Mucosa of descending colon (tissue), 3 donors: Measurements from ENCODE around the gene TUBA8. TPM values are rescaled to one million over a fixed set of nuclear protein-coding genes. Genes with fewer than 3 reads are reported as not detected.
"Not testable (repeated sequence)": the region's sequence is repeated elsewhere in the genome, so short reads cannot be mapped to it uniquely, and the experiment has no call there.

Source experiments
- ATAC-seq: fragments of 200-7000 bp; cut with Tn5 transposase; one replicate; pipeline ENCODE4 v1.9.1; 2020; ENCODE audit warnings: mild to moderate bottlenecking, moderate library complexity
- DNase-seq, 3 donors: peaks; one replicate each; pipeline ENCODE4 v3.0.0-alpha.2; 2020
- H3K36me3 ChIP-seq: fragments of 200-600 bp; one replicate; pipeline ENCODE4 v1.8.0; 2021; ENCODE audit warnings: low read depth, mild to moderate bottlenecking
- H3K4me1 ChIP-seq: fragments of 200-600 bp; one replicate; pipeline ENCODE4 v1.8.0; 2021; ENCODE audit warnings: low read depth, mild to moderate bottlenecking
- H3K4me3 ChIP-seq: fragments of 200-600 bp; one replicate; pipeline ENCODE4 v1.8.0; 2021; ENCODE audit warnings: mild to moderate bottlenecking
- H3K9me3 ChIP-seq: fragments of 200-600 bp; one replicate; pipeline ENCODE4 v1.8.0; 2021; ENCODE audit warnings: mild to moderate bottlenecking
- intact Hi-C, 2 donors: fragments of 100-400 bp; cut with DNase I in 1 of 2; cut with micrococcal nuclease in 1 of 2; formaldehyde crosslinking; loops; one replicate each; pipeline versions ENCODE4 v1.11.0 to v1.11.1; 2022; cut with DNase I, micrococcal nuclease
- total RNA-seq, 3 donors: library from RNA; stranded (reverse); fragmentation: NEBNext Ultra II Directional in 2 of 3; extraction: Animal tissue kit (Norgen Biotek cat#: 25700) in 2 of 3; gene quantifications; one replicate each; pipeline versions ENCODE4 v1.2.1 to v1.2.4, GENCODE V29; 2021 to 2023
- TF ChIP-seq, protein P1 (sequence below): fragments of 200-600 bp; IDR thresholded peaks from one replicate; pipeline ENCODE4 v1.8.0; 2022; ENCODE audit warnings: antibody characterized with exemption, mild to moderate bottlenecking
- donor health status: DM: no; HTN: no; CAD: no; lungs with moderate emphysema.
- donor health status: DM: no; HTN: no; CAD: no.
- donor health status: DM: no; HTN: yes; CAD: no.

The TUBA8 gene
- total RNA-seq, 3 donors from 2014 or later, result 2.7 to 4.7 (median 3.3) TPM

DNA sequence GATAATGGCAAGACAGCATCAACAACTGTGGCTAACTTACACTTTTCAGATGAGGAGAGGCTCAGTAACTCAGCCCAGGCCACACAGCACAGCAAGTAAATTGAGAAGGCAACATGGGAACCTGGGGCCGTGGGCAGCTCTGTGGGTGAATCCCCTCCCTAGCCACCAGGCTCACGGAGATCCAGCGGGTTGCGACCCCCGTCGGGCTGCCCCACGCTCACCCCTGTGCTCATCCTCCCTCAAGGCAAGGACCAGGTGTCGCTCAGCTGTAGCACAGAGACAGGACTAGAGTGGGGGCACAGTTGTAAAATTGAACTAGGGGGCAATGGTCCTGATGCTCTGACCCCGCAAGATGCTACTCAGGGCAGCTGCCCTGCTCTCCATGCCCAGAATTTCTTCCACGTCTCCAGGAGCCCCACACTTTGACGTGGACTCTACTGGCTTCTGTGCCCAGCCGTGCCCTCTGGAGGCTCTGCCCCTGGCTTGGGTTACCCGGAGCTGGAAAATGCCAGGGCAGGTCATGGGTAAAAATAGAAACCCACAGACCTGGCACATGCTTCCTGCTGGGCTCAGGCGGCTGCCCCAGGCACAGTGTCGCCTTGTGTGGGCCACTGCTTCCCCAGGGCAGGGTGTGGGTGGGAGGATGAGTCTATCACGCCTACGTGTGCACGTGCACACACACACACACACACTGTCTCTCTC lies 9.0 kb downstream of the TUBA8 start:
- ATAC-seq, result no peak
- Histone ChIP-seq H3K4me3 (no peak overlapping the region), H3K36me3 (no peaks in the 10 kb centered on the region), H3K4me1 (no peaks in the 10 kb centered on the region), H3K9me3 (no peaks in the 10 kb centered on the region)
- TF ChIP-seq, protein P1, sequence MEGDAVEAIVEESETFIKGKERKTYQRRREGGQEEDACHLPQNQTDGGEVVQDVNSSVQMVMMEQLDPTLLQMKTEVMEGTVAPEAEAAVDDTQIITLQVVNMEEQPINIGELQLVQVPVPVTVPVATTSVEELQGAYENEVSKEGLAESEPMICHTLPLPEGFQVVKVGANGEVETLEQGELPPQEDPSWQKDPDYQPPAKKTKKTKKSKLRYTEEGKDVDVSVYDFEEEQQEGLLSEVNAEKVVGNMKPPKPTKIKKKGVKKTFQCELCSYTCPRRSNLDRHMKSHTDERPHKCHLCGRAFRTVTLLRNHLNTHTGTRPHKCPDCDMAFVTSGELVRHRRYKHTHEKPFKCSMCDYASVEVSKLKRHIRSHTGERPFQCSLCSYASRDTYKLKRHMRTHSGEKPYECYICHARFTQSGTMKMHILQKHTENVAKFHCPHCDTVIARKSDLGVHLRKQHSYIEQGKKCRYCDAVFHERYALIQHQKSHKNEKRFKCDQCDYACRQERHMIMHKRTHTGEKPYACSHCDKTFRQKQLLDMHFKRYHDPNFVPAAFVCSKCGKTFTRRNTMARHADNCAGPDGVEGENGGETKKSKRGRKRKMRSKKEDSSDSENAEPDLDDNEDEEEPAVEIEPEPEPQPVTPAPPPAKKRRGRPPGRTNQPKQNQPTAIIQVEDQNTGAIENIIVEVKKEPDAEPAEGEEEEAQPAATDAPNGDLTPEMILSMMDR, result no peak
- intact Hi-C loops, result no loop called here
- no peak for DNase-seq

DNA sequence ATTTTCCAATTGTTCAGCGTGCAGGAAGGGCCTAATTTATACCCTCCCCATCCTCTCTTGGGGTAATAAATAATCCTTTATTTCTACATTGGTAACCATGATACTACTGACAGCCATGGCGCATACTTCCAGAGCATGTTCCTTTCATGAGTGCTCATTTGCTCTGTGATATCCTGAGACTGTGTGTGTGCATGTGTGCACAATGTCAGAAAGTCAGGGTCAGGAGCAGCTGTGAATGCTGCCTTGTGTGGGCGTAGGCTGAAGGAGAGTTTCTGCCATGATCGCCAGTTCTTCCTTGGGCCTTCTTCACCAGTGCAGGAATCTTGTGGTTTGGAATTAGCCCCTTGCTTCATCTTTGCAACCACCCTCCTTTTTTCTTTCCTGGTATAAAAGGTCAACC lies 10.2 kb downstream of the TUBA8 start:
- H3K36me3 ChIP-seq, result no peaks in the 10 kb centered on the region
- DNase-seq, result no peak
- ATAC-seq, result no peak

DNA sequence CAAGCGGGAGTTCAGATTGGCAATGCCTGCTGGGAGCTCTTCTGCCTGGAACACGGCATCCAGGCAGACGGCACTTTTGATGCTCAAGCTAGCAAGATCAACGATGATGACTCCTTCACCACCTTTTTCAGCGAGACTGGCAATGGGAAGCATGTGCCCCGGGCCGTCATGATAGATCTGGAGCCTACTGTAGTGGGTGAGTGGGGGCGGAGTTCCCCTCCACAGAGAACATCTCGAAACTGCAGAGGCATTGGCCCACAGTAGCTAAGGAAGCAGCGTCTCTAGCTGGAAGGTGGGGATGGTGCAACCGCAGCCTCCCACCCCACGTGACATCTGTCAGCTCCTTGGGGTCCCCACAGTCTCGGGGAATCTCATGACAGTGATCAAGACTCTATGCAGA lies 10.9 kb downstream of the TUBA8 start:
- Histone ChIP-seq H3K9me3 (no peaks in the 10 kb centered on the region), H3K36me3 (no peaks in the 10 kb centered on the region), H3K4me1 (no peaks in the 10 kb centered on the region), H3K4me3 (no peak overlapping the region)
- no peak for DNase-seq
- intact Hi-C loops, result no loop called here
- TF ChIP-seq, protein P1, result no peak
- no peak for ATAC-seq

More for the DNA sequence above, 10.2 kb downstream of the TUBA8 start:
- Histone ChIP-seq H3K4me1 (no peaks in the 10 kb centered on the region), H3K9me3 (no peaks in the 10 kb centered on the region), H3K4me3 (no peak overlapping the region)
- TF ChIP-seq, protein P1, result no peak
- intact Hi-C loops, result no loop called here

DNA sequence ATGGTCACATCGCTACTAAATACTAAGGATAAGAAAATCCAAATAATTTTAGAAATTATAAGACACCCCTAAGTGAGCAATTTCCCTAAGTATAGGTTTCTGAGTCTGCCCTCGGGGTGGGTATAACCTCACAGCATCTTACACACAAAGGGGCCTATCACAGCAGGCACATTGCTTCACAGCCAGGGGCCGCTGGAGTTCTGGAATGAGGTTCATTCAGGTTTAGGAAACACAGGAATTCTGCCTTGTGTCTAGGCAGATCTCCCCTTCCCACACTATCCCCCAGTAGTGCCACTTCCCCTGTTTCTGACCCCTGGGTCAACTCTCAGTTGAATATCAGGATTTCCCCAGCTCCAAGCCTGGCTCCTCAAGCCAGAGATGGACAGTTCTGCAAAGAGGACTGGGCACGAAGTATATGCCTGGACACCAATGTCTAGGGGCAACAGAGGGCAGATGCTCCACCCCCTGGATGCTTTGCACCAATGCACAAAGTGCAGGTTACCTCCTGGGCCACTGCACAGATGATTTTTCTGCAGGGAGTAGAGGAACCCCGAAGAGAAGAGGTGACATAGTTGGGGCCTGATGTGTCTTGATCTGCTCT lies 11.4 kb downstream of the TUBA8 start:
- H3K4me3 ChIP-seq, result no peak overlapping the region
- TF ChIP-seq, protein P1, result no peak
- no peaks in the 10 kb centered on the region for H3K4me1 ChIP-seq
- intact Hi-C loops, result no loop called here
- H3K36me3 ChIP-seq, result no peaks in the 10 kb centered on the region
- DNase-seq (no peak), ATAC-seq (no peak)
- H3K9me3 ChIP-seq, result no peaks in the 10 kb centered on the region

DNA sequence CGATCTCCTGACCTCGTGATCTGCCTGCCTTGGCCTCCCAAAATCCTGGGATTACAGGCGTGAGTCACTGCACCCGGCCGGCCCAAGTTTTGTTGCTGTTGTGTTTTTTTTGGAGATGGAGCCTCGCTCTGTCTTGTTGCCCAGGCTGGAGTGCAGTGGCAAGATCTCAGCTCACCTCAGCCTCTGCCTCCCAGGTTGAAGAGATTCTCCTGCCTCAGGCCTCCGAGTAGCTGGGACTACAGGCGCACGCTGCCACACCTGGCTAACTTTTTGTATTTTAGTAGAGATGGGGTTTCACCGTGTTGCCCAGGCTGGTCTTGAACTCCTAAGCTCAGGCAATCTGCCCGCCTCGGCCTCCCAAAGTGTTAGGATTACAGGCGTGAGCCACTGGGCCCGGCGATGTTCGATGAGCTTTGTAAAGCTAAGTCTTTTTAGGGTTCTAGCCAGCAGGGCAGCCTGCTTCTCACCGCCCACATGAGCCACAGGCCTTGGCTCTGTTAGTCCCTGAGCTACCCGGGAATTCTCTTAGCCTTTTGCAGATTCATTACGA lies 12.9 kb downstream of the TUBA8 start:
- H3K9me3 ChIP-seq, H3K4me3 ChIP-seq, H3K36me3 ChIP-seq, ATAC-seq, intact Hi-C loops, H3K4me1 ChIP-seq, DNase-seq: not testable (repeated sequence)

DNA sequence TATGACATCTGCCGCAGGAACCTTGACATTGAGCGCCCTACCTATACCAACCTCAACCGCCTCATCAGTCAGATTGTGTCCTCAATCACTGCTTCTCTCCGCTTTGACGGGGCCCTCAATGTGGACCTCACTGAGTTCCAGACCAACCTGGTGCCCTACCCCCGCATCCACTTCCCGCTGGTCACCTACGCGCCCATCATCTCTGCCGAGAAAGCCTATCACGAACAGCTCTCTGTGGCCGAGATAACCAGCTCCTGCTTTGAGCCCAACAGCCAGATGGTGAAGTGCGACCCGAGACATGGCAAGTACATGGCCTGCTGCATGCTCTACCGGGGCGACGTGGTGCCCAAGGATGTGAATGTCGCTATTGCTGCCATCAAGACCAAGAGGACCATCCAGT lies 16.0 kb downstream of the TUBA8 start:
- no peak overlapping the region for H3K4me3 ChIP-seq
- TF ChIP-seq, protein P1, result no peak
- no peaks in the 10 kb centered on the region for H3K4me1 ChIP-seq
- no peak for ATAC-seq
- H3K36me3 ChIP-seq, result no peaks in the 10 kb centered on the region
- DNase-seq, result no peak
- no peaks in the 10 kb centered on the region for H3K9me3 ChIP-seq
- intact Hi-C loops, result no loop called here
